Skeletal muscle tissue (tissue), 4 donors: ENCODE measurements around the gene SAP130. TPM values are rescaled to one million over a fixed set of nuclear protein-coding genes. Genes with fewer than 3 reads are reported as not detected.

Experiments
- H3K27ac ChIP-seq: one replicate; pipeline ENCODE4 v1.7.0; 2013; ENCODE audit warnings: mild to moderate bottlenecking, low read depth, low read length, inconsistent platforms
- H3K27me3 ChIP-seq, 3 donors: one replicate each; pipeline ENCODE4 v1.7.0; 2013; ENCODE audit warnings: low read length in 3 of 3; ENCODE audit not compliant: control insufficient read depth in 3 of 3, insufficient read depth in 3 of 3
- H3K36me3 ChIP-seq, 3 donors: one replicate each; pipeline ENCODE4 v1.7.0; 2013; ENCODE audit warnings: low read length in 3 of 3; ENCODE audit not compliant: control insufficient read depth in 3 of 3, insufficient read depth in 3 of 3
- H3K4me1 ChIP-seq, 3 donors: one replicate each; pipeline ENCODE4 v1.7.0; 2013; ENCODE audit warnings: low read length in 3 of 3, mild to moderate bottlenecking in 3 of 3; ENCODE audit not compliant: control insufficient read depth in 3 of 3, insufficient read depth in 3 of 3
- H3K4me3 ChIP-seq, 3 donors: one replicate each; pipeline ENCODE4 v1.7.0; 2013; ENCODE audit warnings: low read length in 3 of 3
- H3K9ac ChIP-seq, 3 donors: one replicate each; pipeline ENCODE4 v1.7.0; 2013; ENCODE audit warnings: low read length in 3 of 3, mild to moderate bottlenecking in 3 of 3, moderate library complexity in 2 of 3, low read depth in 1 of 3
- H3K9me3 ChIP-seq, 3 donors: one replicate each; pipeline ENCODE4 v1.7.0; 2013; ENCODE audit warnings: low read length in 3 of 3; ENCODE audit not compliant: control insufficient read depth in 3 of 3
- total RNA-seq: library from RNA; depleted of rRNA; stranded (reverse); fragments of >200 nt; gene quantifications from one replicate; pipeline ENCODE4 v1.2.3, GENCODE V29; 2014
- donor health status: Osteomylitis.

SAP130 gene
- total RNA-seq, 1 donor from 2014 or later = 3.1 TPM

DNA sequence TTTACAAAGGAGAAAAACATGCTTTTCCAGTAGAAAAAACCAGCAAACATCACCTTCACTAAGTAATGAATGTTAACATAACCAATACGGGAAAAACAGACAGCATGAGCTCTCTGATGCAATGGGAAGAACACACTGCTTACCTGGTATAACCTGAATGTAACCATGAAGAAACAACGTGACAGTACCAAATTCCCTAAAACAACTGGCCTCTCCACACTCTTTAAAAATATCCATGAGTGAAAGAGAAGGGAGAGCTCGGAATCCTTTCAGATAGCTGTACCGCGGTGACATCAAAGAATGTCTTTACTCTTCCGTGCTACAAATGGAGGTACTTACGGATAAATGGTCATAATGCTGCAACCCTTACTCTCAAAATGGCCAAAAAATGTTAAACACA is 32.1 kb downstream of the SAP130 start:
- H3K27me3 ChIP-seq = no peaks in the 10 kb centered on the region
- H3K9me3 ChIP-seq = no peaks in the 10 kb centered on the region
- no peak overlapping the region for H3K4me3 ChIP-seq
- no peak overlapping the region for H3K9ac ChIP-seq
- H3K27ac ChIP-seq = no peak overlapping the region
- H3K4me1 ChIP-seq = peaks cover 0 to 7% (median 0%) of the 10 kb centered on the region in 3 donors
- H3K36me3 ChIP-seq = peaks cover 23 to 44% (median 37%) of the 10 kb centered on the region in 3 donors

DNA sequence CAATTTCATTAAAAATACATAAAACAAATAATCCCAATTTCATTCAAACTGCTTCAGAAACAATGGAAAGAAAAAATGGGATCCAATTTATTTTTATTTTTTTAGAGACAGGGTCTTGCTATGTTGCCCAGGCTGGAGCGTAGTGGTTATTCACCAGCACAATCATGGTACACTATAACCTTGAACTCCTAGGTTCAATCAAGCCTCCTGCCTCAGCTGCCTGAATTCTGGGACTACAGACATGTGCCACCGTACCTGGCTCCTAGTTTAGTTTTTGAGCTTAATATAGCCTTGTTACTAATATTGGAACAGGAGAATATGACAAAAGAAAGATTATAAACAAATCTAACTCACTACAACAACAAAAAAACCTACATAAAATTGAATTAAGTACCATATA is 34.2 kb downstream of the SAP130 start:
- no peaks in the 10 kb centered on the region for H3K27me3 ChIP-seq
- no peaks in the 10 kb centered on the region for H3K9me3 ChIP-seq
- H3K9ac ChIP-seq = no peak overlapping the region
- H3K4me1 ChIP-seq = peaks cover 0 to 7% (median 0%) of the 10 kb centered on the region in 3 donors
- no peak overlapping the region for H3K27ac ChIP-seq
- H3K36me3 ChIP-seq = peaks cover 17 to 32% (median 31%) of the 10 kb centered on the region in 3 donors
- H3K4me3 ChIP-seq = no peak overlapping the region

DNA sequence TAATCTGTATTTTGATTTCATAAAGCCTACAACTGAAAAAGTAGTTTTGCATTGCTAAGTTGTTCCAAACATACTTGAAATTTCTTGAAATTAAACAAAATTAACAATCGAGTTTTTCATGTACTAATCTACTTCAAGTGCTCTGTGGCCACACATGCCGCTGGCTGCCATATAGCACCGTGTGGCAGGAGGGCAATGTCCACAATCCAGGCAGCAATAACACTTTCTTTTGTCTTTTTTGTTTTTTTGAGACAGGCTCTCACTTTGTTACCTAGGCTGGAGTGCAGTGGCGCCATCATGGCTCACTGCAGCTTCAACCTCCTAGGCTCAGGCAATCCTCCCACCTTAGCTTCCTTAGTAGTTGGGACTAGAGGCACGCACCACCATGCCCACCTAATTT is 36.1 kb downstream of the SAP130 start:
- H3K36me3 ChIP-seq = peaks cover 22 to 32% (median 28%) of the 10 kb centered on the region in 3 donors
- H3K9ac ChIP-seq = no peak overlapping the region
- peaks cover 0 to 7% (median 0%) of the 10 kb centered on the region in 3 donors for H3K4me1 ChIP-seq
- H3K9me3 ChIP-seq = no peaks in the 10 kb centered on the region
- no peak overlapping the region for H3K4me3 ChIP-seq
- H3K27me3 ChIP-seq = no peaks in the 10 kb centered on the region
- H3K27ac ChIP-seq = no peak overlapping the region

DNA sequence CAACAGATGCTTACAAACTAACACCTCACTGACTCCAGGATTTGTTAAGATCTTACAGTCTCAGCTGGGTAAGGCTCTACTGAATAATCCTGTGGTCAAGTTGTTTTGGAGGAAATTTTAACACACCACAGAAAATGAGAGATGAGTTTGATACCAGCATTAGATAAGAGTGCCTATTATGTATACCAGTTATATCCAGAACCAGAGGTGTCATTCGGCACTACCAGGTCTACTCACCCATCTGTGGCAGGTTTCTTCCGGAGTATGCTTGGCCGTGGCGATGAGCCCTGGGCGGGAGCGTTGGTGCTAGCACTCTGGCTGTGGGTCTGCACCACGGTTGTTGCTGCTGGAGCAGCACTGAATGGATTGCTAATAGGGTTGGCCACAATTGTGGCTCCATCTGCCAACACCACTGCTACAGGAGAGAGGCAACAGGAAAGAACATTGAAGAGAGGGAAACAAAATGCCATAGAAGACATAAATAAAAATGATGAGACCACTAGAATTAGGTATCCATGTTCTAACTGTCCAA is 41.2 kb downstream of the SAP130 start:
- H3K9ac ChIP-seq = no peak overlapping the region
- H3K27ac ChIP-seq = no peak overlapping the region
- H3K27me3 ChIP-seq = no peaks in the 10 kb centered on the region
- H3K4me3 ChIP-seq = no peak overlapping the region
- H3K4me1 ChIP-seq = peaks cover 0 to 8% (median 0%) of the 10 kb centered on the region in 3 donors
- peaks cover 52 to 56% (median 52%) of the 10 kb centered on the region in 3 donors for H3K36me3 ChIP-seq
- H3K9me3 ChIP-seq = no peaks in the 10 kb centered on the region

DNA sequence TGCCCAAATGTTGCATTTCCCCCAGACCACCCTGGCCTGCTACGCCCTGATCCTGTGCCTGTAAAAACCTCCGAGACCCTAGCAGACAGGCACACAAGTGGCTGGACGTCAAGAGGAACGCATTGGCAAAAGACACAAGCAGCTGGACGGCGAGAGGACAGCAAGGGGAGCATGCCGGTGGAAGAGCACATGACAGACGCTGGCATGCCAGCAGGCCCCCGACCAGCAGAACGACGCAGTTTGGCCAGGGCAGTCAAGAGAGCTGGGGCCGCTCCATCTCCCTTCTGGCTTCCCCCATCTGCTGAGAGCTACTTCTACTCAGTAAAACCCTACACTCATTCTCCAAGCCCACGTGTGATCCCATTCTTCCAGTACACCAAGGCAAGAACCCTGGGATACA is 42.1 kb downstream of the SAP130 start:
- no peaks in the 10 kb centered on the region for H3K9me3 ChIP-seq
- peaks cover 52 to 56% (median 52%) of the 10 kb centered on the region in 3 donors for H3K36me3 ChIP-seq
- no peak overlapping the region for H3K27ac ChIP-seq
- H3K9ac ChIP-seq = peak overlapping the region in 1 of 3 donors; percentile 55
- H3K4me3 ChIP-seq = no peak overlapping the region
- peaks cover 0 to 8% (median 0%) of the 10 kb centered on the region in 3 donors for H3K4me1 ChIP-seq
- no peaks in the 10 kb centered on the region for H3K27me3 ChIP-seq

DNA sequence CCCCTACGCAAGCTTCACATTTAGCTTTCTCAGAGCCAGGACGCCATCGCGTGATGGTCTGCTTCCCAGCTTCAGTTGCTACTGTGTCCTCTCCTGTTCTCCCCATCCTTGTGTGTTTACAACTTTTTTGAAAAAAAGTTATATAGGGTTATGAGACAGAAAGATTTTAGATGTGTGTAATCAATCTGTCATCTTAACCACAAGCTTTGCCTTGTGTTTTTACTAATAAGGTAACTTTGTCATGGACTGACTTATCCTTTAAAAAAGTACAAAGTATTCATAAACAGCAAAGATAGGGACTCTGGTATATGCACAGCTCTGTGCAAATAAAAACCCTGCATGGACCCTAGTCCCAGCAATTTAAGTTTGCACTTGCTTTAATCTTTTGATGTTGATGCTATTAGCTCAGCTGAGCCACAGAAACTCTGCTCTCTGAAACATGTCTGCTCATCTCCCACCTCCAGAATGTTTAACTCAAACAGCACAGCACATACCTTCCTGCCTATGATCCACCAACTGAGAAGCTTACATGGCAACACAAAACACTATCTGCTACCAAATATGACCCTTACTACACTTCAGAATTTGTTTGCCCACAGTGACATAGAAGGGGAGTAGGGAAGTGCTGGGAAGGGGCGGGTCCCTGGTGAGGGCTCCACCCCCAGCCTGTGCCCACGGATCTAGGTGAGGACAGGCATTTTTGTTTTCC is 42.7 kb downstream of the SAP130 start:
- peak overlapping the region in 1 of 3 donors; percentile 55 for H3K9ac ChIP-seq

DNA sequence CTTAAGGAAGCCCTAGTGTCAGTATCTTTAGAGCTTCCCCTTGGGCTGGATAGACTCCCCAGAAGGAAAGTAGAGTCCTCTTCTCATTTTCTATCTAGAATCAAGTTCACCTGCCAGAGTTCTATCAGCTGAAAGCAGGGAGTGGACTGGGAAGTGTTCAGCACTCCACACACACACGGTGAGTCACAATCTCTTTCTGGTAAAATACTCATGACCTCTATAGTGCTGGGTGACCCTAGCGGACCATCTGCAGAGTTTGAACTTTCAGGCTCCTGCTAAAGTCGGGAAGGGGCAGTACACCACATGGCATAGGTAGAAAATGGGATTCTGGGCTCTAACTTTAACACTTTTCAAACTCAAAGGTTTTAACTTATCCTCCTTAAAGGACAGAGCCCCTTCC is 43.3 kb downstream of the SAP130 start:
- Histone ChIP-seq H3K4me3 (no peak overlapping the region), H3K27me3 (no peaks in the 10 kb centered on the region), H3K27ac (no peak overlapping the region), H3K9ac (no peak overlapping the region), H3K36me3 (peaks cover 47 to 54% (median 49%) of the 10 kb centered on the region in 3 donors), H3K9me3 (no peaks in the 10 kb centered on the region), H3K4me1 (peaks cover 0 to 8% (median 0%) of the 10 kb centered on the region in 3 donors)

More for the DNA sequence above, 42.7 kb downstream of the SAP130 start:
- Histone ChIP-seq H3K9me3 (no peaks in the 10 kb centered on the region), H3K27me3 (no peaks in the 10 kb centered on the region), H3K4me1 (peaks cover 0 to 8% (median 0%) of the 10 kb centered on the region in 3 donors), H3K4me3 (no peak overlapping the region), H3K27ac (no peak overlapping the region), H3K36me3 (peaks cover 52 to 56% (median 52%) of the 10 kb centered on the region in 3 donors)

DNA sequence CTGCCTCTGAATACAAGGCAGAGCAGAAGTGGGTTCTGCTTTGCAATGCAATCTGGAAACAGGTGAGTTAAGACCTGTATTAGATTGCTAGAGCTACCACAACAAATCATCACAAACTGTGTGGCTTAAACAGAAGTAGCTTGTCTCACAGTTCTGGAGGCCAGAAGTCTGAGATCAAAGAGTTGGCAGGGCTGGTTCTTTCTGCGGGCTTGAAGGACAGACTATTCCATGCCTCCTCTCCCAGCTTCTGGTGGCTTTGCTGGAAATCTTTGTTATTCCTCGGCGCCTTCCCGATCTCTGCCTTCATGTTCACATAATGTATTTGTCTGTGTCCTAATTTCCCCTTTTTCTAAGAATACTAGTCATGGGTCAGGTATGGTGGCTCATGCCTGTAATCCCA is 58.4 kb downstream of the SAP130 start:
- no peaks in the 10 kb centered on the region for H3K9me3 ChIP-seq
- no peak overlapping the region for H3K4me3 ChIP-seq
- H3K27me3 ChIP-seq = no peaks in the 10 kb centered on the region
- H3K9ac ChIP-seq = no peak overlapping the region
- H3K27ac ChIP-seq = peak overlapping the region; percentile 76
- peaks cover 0 to 8% (median 0%) of the 10 kb centered on the region in 3 donors for H3K4me1 ChIP-seq
- peaks cover 2 to 21% (median 9%) of the 10 kb centered on the region in 3 donors for H3K36me3 ChIP-seq

DNA sequence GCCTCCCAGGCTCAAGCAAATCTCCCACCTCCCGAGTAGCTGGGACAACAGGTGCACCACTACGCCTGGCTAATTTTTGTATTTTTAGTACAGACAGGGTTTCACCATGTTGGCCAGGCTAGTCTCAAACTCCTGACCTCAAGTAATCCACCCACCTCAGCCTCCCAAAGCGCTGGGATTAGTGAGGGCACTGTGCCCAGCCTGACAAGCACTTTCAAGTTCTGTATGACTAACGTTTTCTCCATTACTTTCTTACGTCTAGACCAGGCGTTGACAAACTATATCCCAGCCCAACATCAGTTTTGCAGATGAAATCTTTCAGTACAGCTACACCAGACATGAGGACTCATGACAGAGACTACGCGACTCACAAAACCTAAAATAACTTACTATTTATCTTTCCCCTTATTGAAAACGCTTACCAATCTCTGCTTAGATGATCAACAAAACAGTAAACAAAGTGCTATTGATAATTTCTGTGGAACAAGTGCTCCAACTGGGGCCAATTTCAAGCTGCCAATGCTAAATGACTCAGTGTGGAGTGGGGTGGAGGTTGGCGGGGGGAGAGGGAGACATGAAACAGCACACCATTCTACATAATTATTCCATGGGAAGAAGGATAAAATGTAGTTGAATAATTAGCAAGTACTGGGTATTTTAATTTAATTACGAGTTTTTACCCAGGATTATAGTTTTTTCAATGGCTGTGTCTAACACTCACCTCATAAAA is 59.1 kb downstream of the SAP130 start:
- no peaks in the 10 kb centered on the region for H3K27me3 ChIP-seq
- no peaks in the 10 kb centered on the region for H3K9me3 ChIP-seq
- H3K4me1 ChIP-seq = peaks cover 0 to 8% (median 0%) of the 10 kb centered on the region in 3 donors
- H3K36me3 ChIP-seq = peaks cover 3 to 18% (median 9%) of the 10 kb centered on the region in 3 donors
- H3K9ac ChIP-seq = peak overlapping the region in 1 of 3 donors; percentile 54
- no peak overlapping the region for H3K4me3 ChIP-seq
- H3K27ac ChIP-seq = peak overlapping the region; percentile 76

DNA sequence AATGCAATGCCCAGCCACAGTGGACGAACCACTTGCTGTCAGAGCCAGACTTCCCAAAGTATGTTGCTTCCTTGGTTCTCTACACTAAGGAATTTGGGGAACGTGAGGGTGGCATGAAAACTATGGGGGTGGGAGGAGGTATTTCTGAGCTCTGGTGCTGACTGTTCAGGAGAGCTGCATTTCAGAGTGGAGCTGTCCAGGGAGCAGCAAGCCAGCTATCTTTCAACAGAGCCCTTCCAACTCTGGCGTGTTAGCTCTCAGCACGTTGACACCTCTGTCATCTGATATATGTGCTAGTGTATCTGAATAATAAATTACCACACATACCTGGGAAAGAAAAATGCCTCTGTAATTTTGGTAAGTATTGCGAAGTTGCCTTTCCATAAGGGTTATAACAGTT is 66.1 kb downstream of the SAP130 start:
- no peak overlapping the region for H3K4me3 ChIP-seq

More for the DNA sequence above, 66.1 kb downstream of the SAP130 start:
- Histone ChIP-seq H3K9ac (no peak overlapping the region), H3K36me3 (peaks cover 7 to 24% (median 16%) of the 10 kb centered on the region in 3 donors), H3K27me3 (no peaks in the 10 kb centered on the region), H3K9me3 (no peaks in the 10 kb centered on the region), H3K27ac (no peak overlapping the region), H3K4me1 (peaks cover 0 to 3% (median 2%) of the 10 kb centered on the region in 3 donors)
